A549 (cell line): ENCODE data around the gene EFHC1.

Experiments
- CBX2 ChIP-seq: fragments of 200-600 bp; sonication (generic); IDR thresholded peaks from 2 replicates; pipeline ENCODE4 v1.6.1; 2016; ENCODE audit warnings: low read depth, mild to moderate bottlenecking, borderline replicate concordance
- KDM5A ChIP-seq: fragments of 200-600 bp; sonication (generic); IDR thresholded peaks from 2 replicates; pipeline ENCODE4 v1.6.1; 2016; ENCODE audit warnings: antibody characterized with exemption, mild to moderate bottlenecking
- POLR2A ChIP-seq: IDR thresholded peaks from 2 replicates; pipeline ENCODE4 v1.6.1; 2012; ENCODE audit warnings: mild to moderate bottlenecking, low read length
- TF ChIP-seq, protein P1 (sequence below): fragments of >200 bp; sonication (Bioruptor Twin); formaldehyde crosslinking; IDR thresholded peaks from 3 replicates; pipeline ENCODE4 v1.5.1; 2016

DNA sequence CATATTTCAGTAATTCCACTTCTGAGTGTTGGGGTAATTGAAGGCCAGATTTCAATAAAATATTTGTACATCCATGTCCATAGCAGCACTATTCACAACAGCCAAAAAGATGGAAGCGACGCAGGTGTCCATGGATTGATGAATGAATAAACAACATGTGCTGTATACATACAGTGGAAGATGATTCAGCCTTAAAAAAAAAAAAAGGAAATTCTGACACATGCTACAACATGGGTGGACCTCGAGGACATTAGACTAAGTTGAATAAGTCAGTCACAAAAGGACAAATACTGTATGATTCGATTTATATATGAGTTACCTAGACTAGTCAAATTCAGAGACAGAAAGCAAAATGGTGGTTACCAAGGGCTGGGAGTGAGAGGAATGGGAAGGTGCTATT is 99.5 kb downstream of the EFHC1 start:
- TF ChIP-seq KDM5A (no peak), CBX2 (no peak), POLR2A (no peak)
- TF ChIP-seq, protein P1, sequence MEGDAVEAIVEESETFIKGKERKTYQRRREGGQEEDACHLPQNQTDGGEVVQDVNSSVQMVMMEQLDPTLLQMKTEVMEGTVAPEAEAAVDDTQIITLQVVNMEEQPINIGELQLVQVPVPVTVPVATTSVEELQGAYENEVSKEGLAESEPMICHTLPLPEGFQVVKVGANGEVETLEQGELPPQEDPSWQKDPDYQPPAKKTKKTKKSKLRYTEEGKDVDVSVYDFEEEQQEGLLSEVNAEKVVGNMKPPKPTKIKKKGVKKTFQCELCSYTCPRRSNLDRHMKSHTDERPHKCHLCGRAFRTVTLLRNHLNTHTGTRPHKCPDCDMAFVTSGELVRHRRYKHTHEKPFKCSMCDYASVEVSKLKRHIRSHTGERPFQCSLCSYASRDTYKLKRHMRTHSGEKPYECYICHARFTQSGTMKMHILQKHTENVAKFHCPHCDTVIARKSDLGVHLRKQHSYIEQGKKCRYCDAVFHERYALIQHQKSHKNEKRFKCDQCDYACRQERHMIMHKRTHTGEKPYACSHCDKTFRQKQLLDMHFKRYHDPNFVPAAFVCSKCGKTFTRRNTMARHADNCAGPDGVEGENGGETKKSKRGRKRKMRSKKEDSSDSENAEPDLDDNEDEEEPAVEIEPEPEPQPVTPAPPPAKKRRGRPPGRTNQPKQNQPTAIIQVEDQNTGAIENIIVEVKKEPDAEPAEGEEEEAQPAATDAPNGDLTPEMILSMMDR: no peak
